ENCODE data around the gene SLC1A2.

Gene SLC1A2

DNA sequence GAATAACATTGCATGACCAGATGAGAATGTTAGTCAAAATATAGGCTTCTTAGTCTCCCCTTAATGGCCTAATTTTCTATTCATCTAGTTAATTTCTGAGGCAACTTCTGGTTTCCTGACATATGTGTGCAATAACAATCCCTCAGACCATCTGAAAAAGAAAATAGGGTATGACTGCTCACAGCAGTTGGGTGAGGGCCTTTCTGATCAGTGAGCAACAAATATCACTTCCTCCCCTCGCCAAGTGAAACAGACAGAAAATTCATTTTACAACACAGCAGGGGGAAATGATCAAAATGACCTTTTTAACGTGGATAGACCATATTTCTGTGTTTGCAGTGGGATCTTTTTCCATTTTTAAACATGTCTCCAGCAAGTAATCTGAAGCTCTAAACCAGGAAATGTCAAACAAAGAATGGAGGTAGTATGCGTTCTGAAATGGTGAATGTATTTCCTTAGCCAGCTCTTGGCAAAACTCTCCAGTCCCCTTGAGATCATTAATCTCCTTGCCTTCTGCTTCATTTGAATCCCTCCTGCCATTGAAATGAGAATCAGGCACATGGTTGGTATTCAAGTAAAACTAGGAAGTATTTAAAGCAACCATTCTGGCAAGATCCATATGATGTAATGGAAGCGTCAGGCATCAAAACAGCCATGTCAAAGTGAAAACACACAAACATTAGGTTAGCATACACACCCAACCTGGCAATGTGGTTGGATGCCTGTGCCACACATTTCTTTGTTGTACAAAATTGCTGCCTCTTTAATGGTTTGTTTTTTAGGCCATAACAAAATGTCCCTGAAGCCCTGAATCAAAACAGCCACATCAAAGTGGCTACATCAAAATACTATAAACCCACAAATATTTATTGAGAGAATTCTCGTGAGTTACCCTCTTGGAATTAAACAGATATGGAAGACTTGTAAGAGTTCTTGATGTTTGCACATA lies 100.1 kb downstream of the SLC1A2 start:
- TF ChIP-seq, protein P1, sequence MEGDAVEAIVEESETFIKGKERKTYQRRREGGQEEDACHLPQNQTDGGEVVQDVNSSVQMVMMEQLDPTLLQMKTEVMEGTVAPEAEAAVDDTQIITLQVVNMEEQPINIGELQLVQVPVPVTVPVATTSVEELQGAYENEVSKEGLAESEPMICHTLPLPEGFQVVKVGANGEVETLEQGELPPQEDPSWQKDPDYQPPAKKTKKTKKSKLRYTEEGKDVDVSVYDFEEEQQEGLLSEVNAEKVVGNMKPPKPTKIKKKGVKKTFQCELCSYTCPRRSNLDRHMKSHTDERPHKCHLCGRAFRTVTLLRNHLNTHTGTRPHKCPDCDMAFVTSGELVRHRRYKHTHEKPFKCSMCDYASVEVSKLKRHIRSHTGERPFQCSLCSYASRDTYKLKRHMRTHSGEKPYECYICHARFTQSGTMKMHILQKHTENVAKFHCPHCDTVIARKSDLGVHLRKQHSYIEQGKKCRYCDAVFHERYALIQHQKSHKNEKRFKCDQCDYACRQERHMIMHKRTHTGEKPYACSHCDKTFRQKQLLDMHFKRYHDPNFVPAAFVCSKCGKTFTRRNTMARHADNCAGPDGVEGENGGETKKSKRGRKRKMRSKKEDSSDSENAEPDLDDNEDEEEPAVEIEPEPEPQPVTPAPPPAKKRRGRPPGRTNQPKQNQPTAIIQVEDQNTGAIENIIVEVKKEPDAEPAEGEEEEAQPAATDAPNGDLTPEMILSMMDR (IDR thresholded peaks at IDR 0.05): no peak
- H3K9me3 ChIP-seq: no peaks in the 10 kb centered on the region
- H3K27me3 ChIP-seq: no peaks in the 10 kb centered on the region
- peaks cover 0 to 6% of the 10 kb centered on the region in 2 experiments for H3K4me1 ChIP-seq (ENCODE audit: control insufficient read depth in 1 of 2, insufficient read depth in 1 of 2, low read depth in 1 of 2, low read length in 1 of 2)
- no peak overlapping the region for H3K4me3 ChIP-seq (ENCODE audit: low read depth in 1 of 2, low read length in 1 of 2)
- H3K36me3 ChIP-seq: no peaks in the 10 kb centered on the region
- no peak overlapping the region for H3K27ac ChIP-seq

DNA sequence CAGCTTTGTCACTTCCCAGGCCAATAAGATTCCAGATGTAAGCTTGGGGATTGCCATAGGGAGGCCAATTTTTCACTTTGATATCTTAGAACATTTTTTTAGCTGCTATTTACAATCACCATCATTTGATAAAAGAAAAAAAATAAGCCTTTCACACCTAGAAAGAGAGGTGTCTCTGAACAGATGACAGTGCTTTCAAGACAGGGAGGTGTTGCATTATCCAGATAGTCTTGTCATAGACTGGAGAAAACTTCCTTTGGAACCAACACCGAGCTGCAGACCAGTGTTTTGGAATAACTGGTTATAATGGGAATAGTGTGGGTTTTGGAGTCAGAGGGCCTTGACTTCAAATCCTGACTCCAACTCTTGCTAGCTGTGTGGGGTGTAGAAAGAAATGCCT lies 101.0 kb downstream of the SLC1A2 start:
- TF ChIP-seq, protein P1 (IDR thresholded peaks at IDR 0.05): no peak
- Histone ChIP-seq H3K27me3 (no peaks in the 10 kb centered on the region), H3K27ac (no peak overlapping the region), H3K4me3 (ENCODE audit: low read depth in 1 of 2, low read length in 1 of 2) (no peak overlapping the region), H3K36me3 (no peaks in the 10 kb centered on the region), H3K4me1 (ENCODE audit: control insufficient read depth in 1 of 2, insufficient read depth in 1 of 2, low read depth in 1 of 2, low read length in 1 of 2) (peaks cover 0 to 7% of the 10 kb centered on the region in 2 experiments), H3K9me3 (no peaks in the 10 kb centered on the region)

DNA sequence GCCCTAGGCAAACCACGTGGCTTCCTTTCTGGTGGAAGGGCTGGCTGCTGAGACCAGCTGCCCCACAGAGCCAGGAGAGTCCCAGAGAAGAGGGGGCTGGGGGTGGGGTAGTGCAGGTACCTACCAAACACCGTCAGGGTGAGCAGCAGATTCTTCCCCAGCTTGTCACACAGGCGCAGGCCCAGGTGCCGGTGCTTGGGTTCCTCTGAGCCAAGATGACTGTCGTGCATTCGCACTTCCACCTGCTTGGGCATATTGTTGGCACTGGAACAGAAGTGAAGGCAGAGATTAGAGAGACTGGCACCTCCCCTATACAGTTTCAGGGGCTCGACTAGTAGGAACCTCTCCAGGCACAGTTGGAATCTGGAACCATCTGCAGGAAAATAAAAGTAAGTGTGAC lies 102.1 kb downstream of the SLC1A2 start:
- Histone ChIP-seq H3K4me3 (ENCODE audit: low read depth in 1 of 2, low read length in 1 of 2) (no peak overlapping the region), H3K27ac (no peak overlapping the region), H3K27me3 (no peaks in the 10 kb centered on the region), H3K9me3 (no peaks in the 10 kb centered on the region), H3K36me3 (no peaks in the 10 kb centered on the region), H3K4me1 (ENCODE audit: control insufficient read depth in 1 of 2, insufficient read depth in 1 of 2, low read depth in 1 of 2, low read length in 1 of 2) (peaks cover 0 to 10% of the 10 kb centered on the region in 2 experiments)
- TF ChIP-seq, protein P1 (IDR thresholded peaks at IDR 0.05): no peak

DNA sequence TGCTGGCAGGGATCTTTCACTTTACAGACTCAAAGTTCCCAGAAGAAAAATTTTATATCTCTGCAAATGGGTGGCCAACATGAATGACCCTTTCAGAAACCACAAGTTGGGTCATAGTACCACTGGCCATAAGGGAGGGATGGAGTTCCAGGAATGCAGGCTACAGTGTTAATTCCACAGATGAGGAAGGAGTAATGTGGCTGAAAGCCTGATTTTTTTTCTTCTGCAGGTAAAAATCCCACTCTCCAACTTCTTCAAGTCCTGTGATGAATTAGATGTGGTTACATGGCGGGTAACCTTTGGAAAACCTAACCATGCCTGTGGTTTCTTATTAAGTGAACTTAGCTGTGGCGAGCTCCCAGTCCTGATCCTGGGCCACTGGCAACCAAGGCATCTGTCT lies 103.2 kb downstream of the SLC1A2 start:
- Histone ChIP-seq H3K27ac (no peak overlapping the region), H3K36me3 (no peaks in the 10 kb centered on the region), H3K9me3 (no peaks in the 10 kb centered on the region), H3K4me1 (ENCODE audit: control insufficient read depth in 1 of 2, insufficient read depth in 1 of 2, low read depth in 1 of 2, low read length in 1 of 2) (peaks cover 0 to 10% of the 10 kb centered on the region in 2 experiments), H3K4me3 (ENCODE audit: low read depth in 1 of 2, low read length in 1 of 2) (no peak overlapping the region), H3K27me3 (no peaks in the 10 kb centered on the region)
- TF ChIP-seq, protein P1 (IDR thresholded peaks at IDR 0.05): no peak

DNA sequence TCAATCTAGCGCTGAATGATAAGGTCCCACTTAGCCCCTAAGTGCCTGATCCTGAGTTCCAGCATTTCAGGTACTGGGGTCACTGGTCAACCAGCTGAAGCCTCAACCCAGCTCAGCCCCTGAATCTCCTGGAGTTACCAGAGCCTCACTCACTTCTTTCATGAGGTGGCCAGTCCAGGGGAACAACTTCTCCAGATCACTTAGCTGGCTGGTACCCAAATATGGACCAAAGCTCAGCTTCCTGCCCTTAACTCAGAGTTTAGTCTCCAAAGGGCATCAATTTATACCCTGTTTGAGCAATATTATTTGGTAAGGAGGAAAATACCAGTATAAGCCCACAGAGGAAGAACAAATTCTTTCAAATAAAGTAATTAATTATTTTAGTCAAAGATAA lies 105.6 kb downstream of the SLC1A2 start:
- TF ChIP-seq, protein P1 (IDR thresholded peaks at IDR 0.05): no peak
- Histone ChIP-seq H3K36me3 (no peaks in the 10 kb centered on the region), H3K4me3 (ENCODE audit: low read depth in 1 of 2, low read length in 1 of 2) (no peak overlapping the region), H3K27ac (no peak overlapping the region), H3K4me1 (ENCODE audit: control insufficient read depth in 1 of 2, insufficient read depth in 1 of 2, low read depth in 1 of 2, low read length in 1 of 2) (peaks cover under 1 to 5% of the 10 kb centered on the region in 2 experiments), H3K27me3 (no peaks in the 10 kb centered on the region), H3K9me3 (no peaks in the 10 kb centered on the region)
